Adrenal gland (tissue), 12 donors: ENCODE results near the gene SYNE1. TPM values are rescaled to one million over a fixed set of nuclear protein-coding genes. Genes with fewer than 3 reads are reported as not detected.

Experiments used
- DNase-seq, 7 donors: peaks; one replicate each; pipeline ENCODE4 v3.0.0-alpha.2; 2019 to 2020
- H3K27ac ChIP-seq, 5 donors: fragments of 200-600 bp; sonication (generic) in 4 of 5; 1 replicate in 3 of 5; 2 replicates in 2 of 5; pipeline versions ENCODE4 v1.5.1 to v1.8.0; 2016 to 2020; ENCODE audit warnings: mild to moderate bottlenecking in 1 of 5
- H3K27me3 ChIP-seq: fragments of 200-600 bp; 2 replicates; pipeline ENCODE4 v1.8.0; 2021
- H3K36me3 ChIP-seq, 2 donors: fragments of 200-600 bp; replicated peaks in 1 of 2; 1 replicate in 1 of 2; 2 replicates in 1 of 2; pipeline versions ENCODE4 v1.5.1 to v1.8.0; 2018 to 2022
- H3K4me1 ChIP-seq, 2 donors: fragments of 200-600 bp; replicated peaks in 1 of 2; 1 replicate in 1 of 2; 2 replicates in 1 of 2; pipeline versions ENCODE4 v1.5.1 to v1.8.0; 2018 to 2021
- H3K4me3 ChIP-seq, 4 donors: fragments of 200-600 bp; sonication (generic) in 3 of 4; one replicate each; pipeline ENCODE4 v1.5.1; 2016 to 2018
- H3K9me3 ChIP-seq, 3 donors: fragments of 200-600 bp; sonication (generic) in 1 of 3; replicated peaks in 1 of 3; 1 replicate in 2 of 3; 2 replicates in 1 of 3; pipeline versions ENCODE4 v1.5.1 to v1.8.0; 2016 to 2021
- CTCF ChIP-seq, 6 experiments: fragments of 450-650 bp in 4 of 6; fragments of 200-600 bp in 2 of 6; sonication (generic) in 1 of 6; IDR thresholded peaks; 1 replicate in 5 of 6; 2 replicates in 1 of 6; pipeline versions ENCODE4 v1.5.1 to v1.8.0; 2016 to 2021; ENCODE audit warnings: antibody characterized with exemption in 6 of 6, mild to moderate bottlenecking in 2 of 6, moderate library complexity in 1 of 6
- POLR2A ChIP-seq, 2 donors: fragments of 450-650 bp; IDR thresholded peaks; one replicate each; pipeline ENCODE4 v1.6.1; 2017; ENCODE audit warnings: antibody characterized with exemption in 2 of 2, mild to moderate bottlenecking in 2 of 2, moderate library complexity in 1 of 2
- WGBS, 4 donors: extraction: QIAGEN DNeasy Blood & Tissue Kit in 2 of 4; methylation state at CpG; one replicate each; pipeline versions ENCODE4 v1.1.5 to v1.1.7; 2013 to 2017; 5-methylcytosine and 5-hydroxymethylcytosine counted together
- intact Hi-C, 2 donors: fragments of 100-400 bp; cut with DNase I; formaldehyde crosslinking; loops; one replicate each; pipeline versions ENCODE4 v1.14.1 to v1.15.0; 2022 to 2023
- polyA plus RNA-seq, 3 donors: library from polyadenylated mRNA; stranded (reverse); fragments of 200-250 nt in 2 of 3; fragments of 350-450 nt in 1 of 3; fragmentation: Illumina TruSeq in 1 of 3; extraction: RNeasy Lipid Tissue Mini Kit (QIAGEN cat#74804) in 1 of 3; gene quantifications; one replicate each; pipeline ENCODE4 v1.2.3, GENCODE V29; 2013 to 2014
- total RNA-seq, 9 donors: library from RNA; depleted of rRNA in 4 of 9; stranded (reverse); fragments of >200 nt in 4 of 9; fragments of 120-200 nt in 1 of 9; fragmentation: NEBNext Ultra II Directional in 1 of 9; extraction: Animal tissue kit (Norgen Biotek cat#: 25700) in 1 of 9; gene quantifications; one replicate each; pipeline versions ENCODE4 v1.1.0 to v1.2.4, GENCODE V29; 2013 to 2023
- donor health status: healthy with polysubstance abuse.
- donor health status: Bipolar disorder and iron deficiency.
- donor health status: DM: yes; HTN: yes; CAD: no.
- donor health status: DM: no; HTN: no; CAD: no.
- donor health status: DM: no; HTN: no; CAD: no.
- donor health status: DM: yes; HTN: yes; CAD: no.

Gene SYNE1
- total and polyA plus RNA-seq, 12 donors: 29.0 to 170 (median 93.1) TPM

DNA sequence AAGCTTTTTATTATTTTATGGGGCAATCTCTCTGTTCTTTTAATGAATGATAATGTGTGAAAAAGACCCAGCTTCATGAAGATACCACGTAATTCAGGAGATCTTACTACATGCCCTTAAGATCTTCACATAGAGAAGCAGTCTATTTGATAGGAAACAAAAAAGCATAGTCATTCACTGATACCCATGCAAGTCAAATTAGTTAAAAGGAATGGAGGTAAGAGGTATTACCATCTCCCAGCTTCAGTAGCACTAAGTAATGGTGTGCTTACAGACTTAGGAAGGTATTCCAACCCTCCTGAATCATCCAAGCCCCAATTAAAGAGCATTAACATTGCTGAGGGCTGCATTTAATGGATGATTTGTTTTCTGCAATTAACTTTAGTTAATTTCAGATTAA lies 364.7 kb downstream of the SYNE1 start:
- intact Hi-C loops: no loop called here
- peak overlapping the region in 2 of 5 donors; percentile 57 to 62 for H3K27ac ChIP-seq

DNA sequence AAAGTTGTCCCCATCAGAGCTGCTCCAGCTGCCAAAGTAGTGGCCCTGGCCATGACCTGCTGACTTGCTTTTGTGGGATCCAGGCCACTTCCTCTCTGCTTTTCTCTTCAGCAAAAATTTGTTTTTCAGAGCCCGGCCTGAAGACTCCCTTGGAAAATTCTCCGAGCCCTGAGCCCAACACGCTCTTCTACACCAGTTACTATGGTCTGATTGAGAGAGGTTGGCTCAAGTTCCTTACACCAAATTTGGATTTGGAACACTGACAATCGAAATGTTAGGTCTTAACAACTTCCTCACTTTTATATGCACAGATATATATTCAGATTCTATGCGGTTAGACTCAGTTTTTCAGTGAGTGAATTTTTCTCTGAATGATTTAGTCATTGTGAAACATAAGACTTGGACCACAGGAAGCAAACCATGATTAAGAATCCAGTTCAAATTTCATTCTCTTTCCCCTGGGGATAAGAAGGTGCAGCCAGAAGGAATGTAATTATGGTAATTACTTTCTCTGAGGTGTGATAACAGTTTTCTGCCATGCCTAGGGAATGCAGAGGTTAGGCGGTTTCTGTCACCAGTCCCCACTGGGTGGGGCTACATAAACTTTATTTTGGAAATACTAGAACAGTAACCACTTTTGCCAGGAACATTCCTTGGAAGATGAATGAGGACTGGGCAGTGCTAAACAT lies 365.2 kb downstream of the SYNE1 start:
- Histone ChIP-seq H3K4me1 (peaks cover 11 to 49% of the 10 kb centered on the region in 2 donors), H3K27ac (peak overlapping the region in 3 of 5 donors; percentile 58 to 62 (median 59)), H3K27me3 (no peaks in the 10 kb centered on the region), H3K36me3 (peaks cover 0 to 31% of the 10 kb centered on the region in 2 donors), H3K9me3 (no peaks in the 10 kb centered on the region), H3K4me3 (no peak overlapping the region)
- DNase-seq: peak in 6 of 7 donors; percentile 42 to 73 (median 56)
- WGBS, 4 donors: 45 to 58% (median 49%) methylated on average over 6 of the region's 6 CpGs
- intact Hi-C loops: no loop called here
- TF ChIP-seq CTCF (IDR thresholded peaks at IDR 0.05) (no peak), POLR2A (IDR thresholded peaks at IDR 0.05) (no peak)

More for the DNA sequence above, 364.7 kb downstream of the SYNE1 start:
- H3K36me3 ChIP-seq: peaks cover 0 to 36% of the 10 kb centered on the region in 2 donors
- H3K4me3 ChIP-seq: no peak overlapping the region
- WGBS, 4 donors: 72 to 83% (median 74%) methylated on average over 1 of the region's 1 CpG
- peaks cover 11 to 44% of the 10 kb centered on the region in 2 donors for H3K4me1 ChIP-seq
- no peak for DNase-seq
- H3K27me3 ChIP-seq: no peaks in the 10 kb centered on the region
- TF ChIP-seq POLR2A (IDR thresholded peaks at IDR 0.05) (no peak), CTCF (IDR thresholded peaks at IDR 0.05) (no peak)
- H3K9me3 ChIP-seq: no peaks in the 10 kb centered on the region

DNA sequence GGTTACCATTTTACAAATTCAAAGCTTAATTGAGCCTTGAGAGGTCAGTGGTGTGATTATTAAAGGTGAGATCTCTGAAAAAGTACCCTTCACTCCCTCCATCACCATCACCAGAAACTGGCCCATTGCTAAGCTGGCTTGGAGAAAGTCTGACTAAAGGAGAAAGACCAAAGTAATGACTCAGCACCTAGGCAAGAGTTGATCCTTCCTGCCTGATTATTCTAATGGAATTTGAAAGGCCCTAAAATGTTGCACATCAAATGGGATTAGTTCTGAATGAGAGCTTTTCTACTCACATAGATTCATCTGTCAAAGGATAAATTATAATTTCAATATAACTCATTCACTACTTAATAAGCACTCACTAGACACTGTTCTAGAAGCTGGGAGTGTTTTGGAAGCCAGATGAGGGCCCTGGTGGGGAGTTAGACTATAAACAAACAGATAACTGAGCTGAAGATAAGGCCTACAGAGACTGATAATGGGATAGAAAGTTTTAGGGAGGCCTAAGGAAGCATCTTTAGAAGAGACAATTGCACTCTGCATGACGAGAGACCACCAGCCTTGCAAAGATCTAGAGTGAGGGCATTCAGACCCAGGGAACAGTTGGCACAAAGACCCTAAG lies 366.7 kb downstream of the SYNE1 start:
- H3K9me3 ChIP-seq: no peaks in the 10 kb centered on the region
- no peak overlapping the region for H3K4me3 ChIP-seq
- H3K36me3 ChIP-seq: peaks cover 0 to 26% of the 10 kb centered on the region in 2 donors
- TF ChIP-seq POLR2A (IDR thresholded peaks at IDR 0.05) (no peak), CTCF (IDR thresholded peaks at IDR 0.05) (no peak)
- peak overlapping the region in 2 of 5 donors; percentile 46 to 62 for H3K27ac ChIP-seq
- DNase-seq: no peak
- 82 to 100% (median 92%) methylated on average over 1 of the region's 1 CpG for WGBS, 4 donors
- intact Hi-C loops: no loop called here
- peaks cover 11 to 59% of the 10 kb centered on the region in 2 donors for H3K4me1 ChIP-seq
- no peaks in the 10 kb centered on the region for H3K27me3 ChIP-seq

DNA sequence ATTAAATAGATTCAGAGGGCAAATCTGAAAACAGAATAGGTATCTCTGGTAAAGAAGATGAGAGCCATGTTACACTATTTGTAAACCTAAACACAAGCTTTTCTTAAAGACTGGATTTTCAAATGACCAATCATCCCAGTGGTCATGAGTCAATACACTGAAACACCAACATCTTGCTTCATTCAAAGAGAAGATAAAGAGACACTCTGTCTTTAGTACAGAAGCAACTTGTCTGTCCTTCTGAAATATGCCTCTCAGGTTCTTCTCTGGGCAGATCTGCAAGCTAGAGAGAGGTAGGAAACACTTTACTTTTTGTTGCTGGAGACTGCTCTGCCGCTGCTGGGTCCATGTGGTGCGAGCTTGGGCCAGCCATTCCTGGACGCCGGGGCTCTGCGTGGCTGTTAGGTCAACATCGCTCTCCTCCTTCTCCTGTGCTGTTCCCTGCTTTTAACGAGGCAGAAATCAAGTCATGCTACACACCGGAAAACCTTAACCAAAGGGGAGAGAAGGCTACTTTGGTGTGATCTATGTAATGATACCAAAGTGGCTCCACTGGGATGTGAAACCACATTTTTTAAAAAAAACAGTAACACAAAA lies 368.2 kb downstream of the SYNE1 start:
- WGBS, 4 donors: 84 to 95% (median 91%) methylated on average over 8 of the region's 8 CpGs

More for the DNA sequence above, 368.2 kb downstream of the SYNE1 start:
- H3K9me3 ChIP-seq: no peaks in the 10 kb centered on the region
- H3K27me3 ChIP-seq: no peaks in the 10 kb centered on the region
- H3K27ac ChIP-seq: peak overlapping the region in 1 of 5 donors; percentile 11
- no peak for TF ChIP-seq CTCF (IDR thresholded peaks at IDR 0.05)
- TF ChIP-seq POLR2A (IDR thresholded peaks at IDR 0.05): no peak
- intact Hi-C loops: no loop called here
- no peak for DNase-seq
- peaks cover 9 to 58% of the 10 kb centered on the region in 2 donors for H3K4me1 ChIP-seq
- peaks cover 0 to 20% of the 10 kb centered on the region in 2 donors for H3K36me3 ChIP-seq
- H3K4me3 ChIP-seq: no peak overlapping the region
